ENCODE results near the gene FAHD2A.
"Not testable (repeated sequence)": the region's sequence is repeated elsewhere in the genome, so short reads cannot be mapped to it uniquely, and the experiment has no call there.

FAHD2A gene

DNA sequence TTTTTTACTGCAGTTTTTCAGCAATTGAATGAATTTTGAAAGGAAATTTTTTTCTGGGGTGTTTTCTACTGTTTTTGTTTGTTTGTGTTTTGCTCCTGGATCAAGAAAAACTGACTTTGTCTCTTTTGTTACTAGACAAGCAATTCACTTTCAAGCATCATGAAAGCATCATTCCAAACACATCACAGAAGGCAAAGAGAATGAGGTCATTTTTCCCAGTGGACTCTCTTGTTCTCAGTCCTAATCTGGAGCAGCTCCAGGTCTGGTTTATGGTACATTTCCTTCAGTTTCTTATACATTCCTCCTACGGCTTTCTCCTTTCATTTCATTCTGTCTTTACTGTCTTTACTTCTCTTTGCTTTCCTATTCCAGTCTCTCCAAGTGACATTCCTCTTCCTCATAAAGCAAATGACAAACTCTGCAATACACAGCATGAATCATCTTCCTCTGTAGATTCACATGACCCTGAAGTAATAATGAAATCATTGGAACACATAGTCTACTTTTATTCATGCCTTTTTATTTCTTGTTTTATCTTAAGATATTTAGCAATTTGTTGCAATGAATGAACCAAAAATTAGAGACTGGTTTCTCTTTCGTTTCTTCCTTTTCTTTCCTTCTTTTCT lies 40.1 kb downstream of the FAHD2A start:
- DNase-seq: not testable (repeated sequence)

DNA sequence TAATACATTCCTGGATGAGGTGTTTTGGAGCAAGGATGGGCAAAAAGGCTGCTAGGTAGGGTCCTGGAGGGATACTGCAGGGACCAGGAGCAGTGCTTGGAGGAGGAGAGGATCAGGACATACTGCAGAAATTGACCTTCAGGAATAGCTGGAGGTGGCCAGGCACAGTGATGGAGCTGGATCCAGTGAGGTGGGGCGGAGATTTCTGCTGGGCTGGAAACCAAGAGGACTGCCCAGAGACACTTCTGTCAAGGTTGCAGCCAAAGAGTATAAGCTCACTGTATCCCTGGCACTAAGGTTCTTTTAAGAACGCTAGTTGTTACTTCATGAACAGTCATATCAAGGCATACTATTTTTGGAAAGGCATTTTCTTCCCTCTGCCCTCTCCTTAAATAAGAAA lies 42.8 kb downstream of the FAHD2A start:
- DNase-seq: not testable (repeated sequence)

DNA sequence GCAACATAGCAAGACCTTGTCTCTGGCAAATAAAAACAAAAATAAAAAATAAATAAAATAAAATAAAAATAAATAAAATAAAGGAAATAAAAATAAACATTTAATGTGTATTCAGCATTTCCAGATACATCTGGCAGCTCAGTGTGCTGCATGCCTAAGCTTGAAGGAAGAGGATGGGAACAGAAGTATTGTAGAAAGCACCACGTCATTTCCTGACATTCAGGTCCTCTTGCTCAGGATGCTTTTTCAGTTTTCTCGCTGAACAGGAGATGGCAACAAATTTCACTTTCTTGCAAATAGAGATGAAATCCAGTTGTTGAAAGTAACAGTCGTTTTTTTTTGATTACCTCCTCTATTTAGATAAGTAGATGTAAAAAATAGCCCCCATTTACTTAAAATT lies 60.8 kb downstream of the FAHD2A start:
- not testable (repeated sequence) for DNase-seq

Measured in stimulated activated CD4-positive, alpha-beta T cell treated with anti-CD3 and anti-CD28 coated beads, Interleukin-2, amount 100 ng/mL, for 48 hours (primary cell).